GM18499 (cell line): ENCODE results near the gene SERPINB13.

Source experiments
- ATAC-seq: cut with Tn5 transposase; IDR thresholded peaks from one replicate; pipeline ENCODE4 v1.9.1; 2021; ENCODE audit warnings: moderate number of reproducible peaks; ENCODE audit not compliant: insufficient read depth, unreplicated experiment

SERPINB13 gene, protein sequence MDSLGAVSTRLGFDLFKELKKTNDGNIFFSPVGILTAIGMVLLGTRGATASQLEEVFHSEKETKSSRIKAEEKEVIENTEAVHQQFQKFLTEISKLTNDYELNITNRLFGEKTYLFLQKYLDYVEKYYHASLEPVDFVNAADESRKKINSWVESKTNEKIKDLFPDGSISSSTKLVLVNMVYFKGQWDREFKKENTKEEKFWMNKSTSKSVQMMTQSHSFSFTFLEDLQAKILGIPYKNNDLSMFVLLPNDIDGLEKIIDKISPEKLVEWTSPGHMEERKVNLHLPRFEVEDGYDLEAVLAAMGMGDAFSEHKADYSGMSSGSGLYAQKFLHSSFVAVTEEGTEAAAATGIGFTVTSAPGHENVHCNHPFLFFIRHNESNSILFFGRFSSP

DNA sequence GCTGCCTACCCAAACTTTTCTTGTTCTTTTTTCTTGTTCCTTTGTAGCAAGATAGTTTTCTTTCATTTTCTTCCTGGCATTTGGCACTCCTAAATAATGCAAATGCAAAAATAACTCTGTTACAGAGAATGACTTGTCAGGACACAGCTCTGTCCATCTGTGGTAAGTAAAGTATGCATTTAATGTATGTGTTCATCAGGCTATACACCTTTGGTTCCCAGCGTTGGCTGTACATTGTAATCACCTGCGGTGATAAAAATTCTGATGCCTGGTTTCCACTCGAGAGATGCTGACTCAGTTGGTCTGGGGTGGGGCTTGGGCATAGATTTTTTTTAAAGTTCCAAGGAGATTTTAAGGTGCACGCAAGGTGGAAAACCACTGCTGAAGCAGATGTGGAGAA lies at the start of gene SERPINB13:
Gene SERPINB13 (plus strand): TSS at position 378 of the 400 bp plus-strand sequence. CDS start 1,325 bp downstream, outside the sequence.
- ATAC-seq: no peak

DNA sequence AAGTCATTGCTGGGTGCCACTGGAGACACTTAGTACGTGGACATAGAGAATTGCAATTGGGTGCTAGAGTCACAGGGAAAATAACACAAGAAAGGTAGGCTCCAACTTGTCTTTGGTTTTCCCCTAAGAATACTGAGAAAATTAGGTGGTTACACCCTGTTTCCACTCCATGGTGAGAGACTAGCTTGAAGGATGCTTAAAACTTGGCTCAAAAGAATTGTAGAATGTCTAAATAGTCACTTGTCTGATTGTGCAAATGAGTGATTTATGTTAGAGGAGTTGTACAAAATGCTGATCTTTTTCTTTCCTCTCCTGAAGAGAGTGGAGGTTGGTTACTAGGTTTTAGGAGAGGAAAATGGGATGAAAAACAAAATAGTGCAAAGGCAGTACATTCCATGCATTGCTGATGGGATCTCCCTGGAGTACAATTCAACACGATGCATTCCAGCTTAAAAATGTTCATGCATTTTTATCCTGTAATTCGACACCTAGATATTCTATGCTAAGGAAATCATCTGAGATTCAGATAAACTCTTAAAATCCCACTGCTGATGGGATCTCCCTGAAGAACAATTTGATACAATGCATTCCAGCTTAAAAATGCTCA lies 47.1 kb upstream of the SERPINB13 start:
- ATAC-seq: no peak

DNA sequence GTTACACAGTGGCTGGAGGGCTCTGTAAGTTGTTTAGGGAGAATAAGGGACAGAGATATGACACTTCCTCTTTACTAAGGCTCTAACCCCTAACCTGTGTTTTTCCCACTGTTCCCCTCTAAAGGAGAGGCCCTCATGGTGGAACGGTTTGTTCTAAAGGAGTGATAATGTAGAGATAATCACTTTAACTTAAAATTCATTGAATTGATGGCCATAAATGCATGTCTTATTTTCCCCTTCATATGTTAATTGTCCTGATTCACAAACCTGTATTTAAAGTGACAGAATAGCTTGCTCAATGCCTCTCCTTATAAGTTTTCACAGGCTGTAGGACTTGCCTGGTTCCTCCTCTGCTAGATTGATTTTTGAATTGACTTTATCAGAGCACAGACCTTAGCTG lies 45.1 kb upstream of the SERPINB13 start, which contains the start of gene SERPINB12:
Gene SERPINB12 (plus strand): TSS at position 301 of the 400 bp plus-strand sequence. CDS start 13,791 bp downstream, outside the sequence.
- no peak for ATAC-seq

DNA sequence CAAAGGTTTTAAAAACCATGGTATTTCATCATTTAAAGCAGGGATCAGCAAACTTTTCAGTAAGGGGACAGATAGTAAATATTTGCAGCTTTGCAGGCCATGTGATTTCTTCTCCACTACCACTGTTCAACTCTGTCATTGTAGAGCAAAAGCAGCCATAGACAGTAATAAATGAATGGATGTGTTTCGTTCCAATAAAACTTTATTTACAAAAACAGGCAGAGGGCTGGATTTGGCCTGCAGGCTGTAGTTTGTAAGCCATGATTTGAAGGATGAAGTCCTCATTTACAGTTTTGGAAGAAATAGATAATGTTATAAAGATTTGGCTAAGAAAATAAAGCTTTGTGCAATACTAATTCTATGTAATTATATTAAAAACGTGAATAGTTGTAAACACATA lies 43.1 kb upstream of the SERPINB13 start:
- no peak for ATAC-seq

DNA sequence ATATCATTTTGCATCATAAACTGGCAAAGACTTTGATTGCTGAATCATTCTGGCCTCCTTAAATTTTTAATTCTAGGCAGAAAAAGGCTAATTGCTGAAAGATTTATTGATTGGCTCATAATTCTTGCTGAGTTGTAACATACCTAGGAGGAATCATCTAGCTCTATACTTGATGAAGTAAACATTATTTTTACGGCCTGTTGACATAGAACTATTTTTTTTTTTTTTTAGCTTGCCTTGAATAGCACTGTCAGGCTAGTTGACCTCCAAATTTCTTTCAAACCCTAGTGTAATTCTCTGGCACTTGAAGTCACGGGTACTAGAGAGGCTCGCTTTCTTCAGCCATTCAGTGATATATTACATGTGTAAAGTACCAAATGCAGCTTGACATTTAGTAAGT lies 42.1 kb upstream of the SERPINB13 start:
- no peak for ATAC-seq

DNA sequence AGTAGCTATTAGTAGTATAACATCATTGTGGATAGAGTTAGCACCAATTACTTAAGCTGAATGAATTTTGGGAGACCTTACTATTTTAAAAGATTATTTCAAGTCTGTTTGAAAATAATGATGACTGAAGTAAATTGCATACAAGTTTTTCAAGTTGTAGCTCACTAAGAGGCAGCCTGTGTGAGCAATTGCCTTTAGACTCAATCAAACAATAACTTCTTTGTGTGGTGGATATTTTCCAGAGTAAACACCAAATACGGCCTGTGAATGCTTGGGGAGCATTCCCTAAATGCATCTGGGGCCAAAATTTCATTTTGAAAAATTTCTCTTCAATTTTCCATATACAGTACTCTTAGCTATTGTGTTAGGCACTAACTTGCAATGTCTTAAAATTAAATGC lies 37.1 kb upstream of the SERPINB13 start:
- ATAC-seq: no peak

DNA sequence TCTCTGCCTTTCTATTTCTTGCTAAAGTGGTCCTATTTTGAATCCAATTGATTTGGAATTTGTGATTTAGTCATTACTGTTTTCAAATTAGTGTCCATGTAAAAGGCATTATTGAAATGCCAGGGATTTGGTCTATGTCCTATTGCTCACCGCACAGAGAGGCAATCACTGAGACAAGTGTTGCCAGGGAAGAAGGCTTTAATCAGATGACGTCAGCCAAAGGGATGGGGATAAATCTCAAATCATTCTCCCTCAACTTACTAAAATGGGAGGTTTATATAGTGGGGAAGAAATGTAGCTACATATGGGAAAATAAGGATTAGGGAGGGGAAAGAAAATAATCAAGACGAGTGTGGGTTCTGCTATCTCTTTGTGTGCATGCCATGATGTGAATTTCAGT lies 35.4 kb upstream of the SERPINB13 start:
- no peak for ATAC-seq

DNA sequence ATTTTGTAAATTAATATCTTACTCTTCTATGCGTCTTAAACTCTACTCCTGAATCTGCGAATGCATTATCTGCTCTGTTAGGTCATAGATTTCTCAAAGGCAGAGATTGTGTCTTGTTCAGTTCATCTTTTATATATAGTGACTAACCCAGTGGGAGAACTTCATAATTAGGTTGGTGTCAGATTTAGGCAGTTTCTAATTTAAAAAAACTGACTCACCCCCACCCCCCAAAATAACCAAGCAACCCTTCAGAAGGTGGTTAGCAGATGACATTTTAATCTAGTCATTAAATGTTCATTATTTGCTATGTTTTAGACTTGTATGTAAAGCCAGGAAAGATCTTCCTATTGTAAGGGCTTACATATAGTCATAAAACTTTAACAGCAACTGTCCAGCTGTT lies 34.6 kb upstream of the SERPINB13 start:
- ATAC-seq: no peak

DNA sequence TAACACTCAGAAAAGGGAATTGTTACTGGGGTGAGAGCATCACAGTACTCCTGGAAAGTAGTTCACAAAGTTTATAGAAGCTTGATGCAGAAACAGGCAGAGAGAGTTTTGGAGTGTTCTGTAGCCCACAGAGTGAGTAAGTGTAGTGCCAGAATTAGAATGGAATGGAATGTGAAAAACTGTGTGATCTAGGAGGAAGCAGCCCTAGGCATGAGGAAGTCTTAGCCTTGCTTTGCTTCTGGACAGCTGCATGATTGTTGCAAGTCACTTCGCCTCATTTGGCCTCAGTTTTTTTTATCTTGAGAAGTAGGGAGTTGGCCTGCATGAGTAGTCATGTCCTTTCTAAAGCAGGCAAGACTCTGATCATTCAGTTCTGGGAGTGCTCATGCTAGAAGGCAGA lies 34.1 kb upstream of the SERPINB13 start:
- no peak for ATAC-seq

DNA sequence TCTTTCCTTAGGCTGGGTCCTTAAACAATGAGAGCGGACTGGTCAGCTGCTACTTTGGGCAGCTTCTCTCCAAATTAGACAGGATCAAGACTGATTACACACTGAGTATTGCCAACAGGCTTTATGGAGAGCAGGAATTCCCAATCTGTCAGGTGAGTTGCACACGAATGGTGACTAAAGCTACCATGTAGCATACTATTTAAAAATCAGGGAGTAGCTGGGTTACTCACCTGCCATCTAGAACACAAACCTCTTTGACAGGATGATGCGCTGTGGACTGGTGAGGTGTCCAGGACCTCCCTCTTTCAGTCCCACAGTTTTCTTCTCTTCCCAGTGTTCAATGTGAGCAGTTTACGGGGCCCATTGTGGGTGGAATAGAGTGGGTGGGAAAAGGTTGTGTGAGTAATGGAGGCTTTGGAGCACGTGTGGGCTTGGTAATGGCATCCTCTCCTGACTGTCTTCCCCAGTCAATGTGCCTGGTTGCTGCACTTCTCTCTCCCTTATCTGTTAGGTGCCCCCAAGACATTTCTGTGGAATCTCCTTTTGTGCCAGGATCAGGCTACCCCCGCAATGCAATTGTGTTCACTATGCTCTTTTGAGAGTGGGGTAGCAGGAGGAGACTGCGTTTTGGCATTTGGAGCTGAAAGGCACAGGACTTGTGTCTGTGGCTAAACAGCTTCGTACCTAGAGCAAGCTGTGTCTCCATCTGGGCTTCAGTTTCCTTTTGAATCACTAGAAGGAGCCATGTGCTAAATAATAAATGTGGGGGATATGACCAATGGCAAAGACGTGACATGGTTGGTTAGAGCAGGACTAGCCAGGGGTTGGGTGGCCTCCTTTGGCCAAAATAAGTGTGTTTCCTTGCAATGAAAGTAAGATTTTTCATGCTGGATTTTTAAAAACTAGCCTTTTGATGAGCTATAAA lies 27.3 kb upstream of the SERPINB13 start:
- no peak for ATAC-seq

DNA sequence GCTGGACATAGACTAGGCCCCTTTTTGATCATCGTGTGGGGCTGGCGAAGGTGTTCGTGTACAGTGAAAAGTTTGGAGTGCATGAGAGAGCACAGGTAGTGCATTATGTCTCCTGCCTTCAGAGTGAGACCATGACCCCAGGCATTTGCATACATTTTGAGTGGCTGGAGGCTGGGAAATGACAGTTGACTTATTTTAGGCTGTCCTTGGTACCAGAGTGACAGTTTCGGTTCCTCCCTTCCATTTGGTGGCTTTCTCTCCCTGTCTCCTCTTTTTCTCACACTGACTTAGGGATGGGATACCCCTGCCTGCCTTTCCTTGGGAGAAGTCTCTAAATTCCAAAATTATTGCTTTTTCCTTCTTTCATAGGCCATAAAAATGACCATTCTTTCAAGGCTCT lies 24.9 kb upstream of the SERPINB13 start:
- peak; percentile 50 for ATAC-seq

DNA sequence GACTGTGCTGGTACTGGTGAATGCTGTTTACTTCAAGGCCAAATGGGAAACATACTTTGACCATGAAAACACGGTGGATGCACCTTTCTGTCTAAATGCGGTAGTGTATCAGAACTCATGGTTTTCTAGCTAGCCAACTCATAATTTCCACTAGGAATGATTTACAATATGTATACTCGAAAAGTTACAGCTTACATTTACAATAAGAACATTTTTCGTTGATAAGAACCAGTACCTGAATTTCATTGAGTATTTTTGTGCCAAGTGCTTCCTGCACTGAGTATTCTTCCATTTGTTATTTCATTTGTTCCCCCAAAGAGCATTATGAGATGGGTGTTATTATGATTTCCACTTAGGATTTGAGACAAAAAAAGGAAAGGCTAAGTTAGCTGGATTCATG lies 23.1 kb upstream of the SERPINB13 start:
- no peak for ATAC-seq

DNA sequence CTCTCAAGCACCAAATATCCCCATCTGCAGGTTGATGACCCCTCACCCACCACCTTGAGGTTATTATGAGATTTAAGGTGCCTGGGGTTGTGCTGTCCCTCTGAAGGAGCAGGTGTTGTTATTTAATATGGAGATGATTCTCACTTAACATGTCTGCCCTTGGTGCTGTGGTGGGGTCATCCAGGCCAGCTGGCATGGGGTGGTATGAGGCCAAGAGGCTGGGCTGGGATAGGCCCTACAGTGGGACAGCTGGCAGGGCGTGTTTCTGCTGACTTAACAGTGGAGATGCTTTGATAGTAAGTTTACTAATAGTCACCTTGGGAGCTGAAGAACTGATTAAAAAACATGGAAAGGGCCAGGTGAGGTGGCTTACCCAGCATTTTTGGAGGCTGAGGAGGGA lies 22.6 kb upstream of the SERPINB13 start:
- no peak for ATAC-seq

DNA sequence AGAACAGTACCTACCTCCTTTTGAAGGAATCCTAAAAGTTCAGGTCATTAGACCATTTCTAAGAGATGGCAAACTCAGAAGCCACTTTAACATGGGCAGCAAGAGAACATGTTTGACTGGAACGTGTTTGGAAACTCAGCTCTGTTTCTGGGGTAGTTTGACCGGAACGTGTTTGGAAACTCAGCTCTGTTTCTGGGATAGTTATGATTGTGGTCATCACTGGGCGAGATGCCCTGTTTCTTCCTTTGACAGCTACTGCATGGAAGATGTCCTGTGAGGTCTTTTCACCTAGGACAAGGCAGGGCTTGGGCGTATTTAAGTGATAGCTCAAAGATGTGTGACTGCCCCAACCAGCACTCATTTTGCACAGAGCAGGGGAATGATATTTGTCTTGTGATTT lies 19.9 kb upstream of the SERPINB13 start:
- ATAC-seq: no peak

DNA sequence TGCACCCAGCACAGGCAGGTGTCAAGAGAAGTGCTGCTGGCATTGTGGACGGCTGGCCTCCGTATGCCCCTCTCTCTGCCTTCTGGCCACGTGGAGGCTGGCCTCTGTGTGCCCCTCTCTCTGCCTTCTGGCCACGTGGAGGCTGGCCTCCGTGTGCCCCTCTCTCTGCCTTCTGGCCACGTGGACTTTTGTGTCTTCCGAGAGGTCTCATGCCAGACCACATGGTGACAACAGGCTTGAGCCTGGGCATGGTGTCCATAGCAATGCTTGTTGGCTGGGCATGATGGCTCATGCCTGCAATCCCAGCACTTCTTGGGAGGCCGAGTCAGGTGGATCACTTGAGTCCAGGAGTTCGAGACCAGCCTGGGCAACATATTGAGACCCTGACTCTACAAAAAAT lies 19.3 kb upstream of the SERPINB13 start:
- ATAC-seq: no peak

DNA sequence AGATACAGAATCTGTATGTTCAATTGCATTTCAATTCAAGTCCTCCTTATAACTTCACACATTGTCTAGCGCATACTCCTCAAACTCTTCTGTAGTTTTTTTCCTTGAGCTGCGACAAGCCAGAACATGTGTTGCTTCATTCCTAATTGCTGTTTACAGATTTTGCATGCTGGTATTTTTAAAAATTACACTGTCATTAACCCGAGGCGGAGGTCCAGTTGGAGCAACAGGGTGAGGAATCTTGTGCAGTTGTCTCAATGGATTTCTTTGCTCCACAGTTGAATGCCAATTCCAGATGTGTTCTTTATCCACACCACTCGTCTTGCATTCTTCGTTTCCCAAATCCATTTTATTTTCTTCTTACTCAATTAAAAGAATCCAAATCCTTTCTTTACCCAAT lies 16.4 kb upstream of the SERPINB13 start:
- ATAC-seq: no peak

DNA sequence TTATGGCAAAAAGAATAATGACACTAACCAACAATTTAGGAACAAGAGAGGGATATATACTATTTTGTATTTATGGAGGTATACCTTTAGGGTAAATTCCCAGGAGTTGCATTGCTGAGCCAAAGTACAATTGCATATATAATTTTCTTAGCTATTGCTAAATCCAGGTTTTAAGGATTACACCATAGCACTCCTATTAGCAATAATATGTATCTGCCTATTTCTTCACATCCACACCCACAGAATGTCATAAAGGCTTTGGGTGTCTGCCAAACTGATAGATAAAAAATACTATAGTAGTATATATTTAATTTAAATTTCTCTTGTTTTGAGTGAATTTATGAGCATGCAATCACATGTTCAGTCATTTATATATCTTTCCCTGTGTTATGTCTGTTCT lies 11.5 kb upstream of the SERPINB13 start:
- no peak for ATAC-seq

DNA sequence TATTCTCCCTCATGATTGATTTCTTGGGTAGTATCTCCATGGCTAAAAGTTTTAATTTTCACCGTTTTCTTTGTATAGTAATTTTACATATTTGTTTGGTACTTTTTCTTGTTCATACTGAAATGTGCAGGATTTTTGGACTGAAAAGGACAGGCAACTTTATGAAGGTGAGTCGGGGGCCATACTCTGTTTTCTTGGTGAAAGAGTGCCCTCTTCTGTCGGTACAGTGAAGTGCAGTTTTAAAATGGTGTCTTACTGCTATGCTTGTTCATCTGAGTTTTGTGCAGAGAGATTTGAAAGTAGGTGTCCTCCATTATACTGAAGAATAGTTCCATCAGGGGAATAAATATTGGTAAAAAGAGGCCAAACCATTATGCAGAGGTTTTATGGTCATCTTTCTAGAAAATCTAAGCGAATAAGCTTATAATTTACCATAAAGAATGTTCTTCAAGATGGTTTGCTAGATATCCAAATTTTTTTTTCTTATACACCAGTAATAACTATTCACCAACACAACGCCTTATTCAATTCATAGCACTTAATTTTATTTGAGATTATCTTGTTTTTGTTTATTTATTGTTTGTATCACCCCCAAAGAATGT lies 8.7 kb upstream of the SERPINB13 start:
- ATAC-seq: no peak

DNA sequence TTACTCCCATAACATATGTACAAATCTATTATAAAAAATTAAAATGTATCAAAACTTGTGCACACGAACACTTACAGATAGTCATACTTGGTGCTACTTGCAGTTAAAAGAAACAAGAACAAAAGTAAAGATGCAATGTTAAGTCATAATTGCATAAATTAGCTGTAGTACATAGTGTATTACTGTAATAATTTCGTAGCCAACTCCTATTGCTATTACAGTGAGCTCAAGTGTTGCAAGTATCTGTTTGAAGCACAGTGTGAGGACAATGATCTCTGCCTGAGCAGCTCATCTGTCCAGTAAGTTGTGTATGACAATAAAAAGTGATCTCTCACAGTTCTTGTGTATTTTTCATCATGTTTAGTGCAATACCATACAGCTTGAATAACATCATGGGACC lies 7.5 kb upstream of the SERPINB13 start:
- ATAC-seq: no peak

DNA sequence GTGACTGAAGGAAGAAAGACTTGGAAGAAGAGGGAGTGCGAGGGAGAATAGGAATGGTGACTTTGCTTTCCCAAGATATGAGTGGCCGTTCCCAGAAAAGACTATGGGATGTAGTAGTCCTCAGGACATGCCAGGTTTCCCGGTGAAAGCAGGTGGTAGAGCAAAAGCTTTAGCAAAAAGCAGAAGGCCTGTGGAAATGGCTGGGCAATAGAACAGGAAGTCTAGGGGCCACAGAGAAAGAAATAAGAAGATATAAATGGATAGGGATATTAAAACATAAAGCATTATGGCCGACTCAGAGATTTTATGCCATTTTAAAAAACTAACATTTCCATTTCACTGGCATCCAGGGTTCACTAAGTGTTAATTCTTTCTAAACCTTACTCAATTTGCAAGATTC lies 1.2 kb upstream of the SERPINB13 start:
- no peak for ATAC-seq
